ENCODE measurements around the gene PPCS. TPM values are rescaled to one million over a fixed set of nuclear protein-coding genes. Genes with fewer than 3 reads are reported as not detected.
A peak's percentile ranks its signal among the peaks of the same experiment; 100 is the strongest.

The PPCS gene
- total RNA-seq, 1 donor from 2014 or later, result 40.0 TPM

DNA sequence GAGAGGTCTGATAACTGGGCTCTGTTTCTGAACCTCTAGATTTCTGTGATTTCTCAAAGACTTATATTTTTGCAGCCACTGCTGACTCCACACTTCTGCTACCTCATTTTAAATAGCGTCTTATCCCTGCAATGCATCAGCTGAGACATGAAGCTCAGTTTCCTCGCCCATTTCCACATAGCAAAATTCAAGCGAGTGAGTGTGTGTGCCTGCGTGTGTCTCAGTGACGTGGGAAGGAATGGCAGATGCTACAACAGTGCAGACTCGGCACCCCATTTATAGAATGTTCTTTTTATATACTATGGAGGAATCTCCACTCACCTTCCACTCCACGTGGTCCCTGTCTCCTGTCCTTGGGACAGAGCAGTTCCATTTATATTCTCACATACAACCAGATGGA is 36.2 kb upstream of the PPCS start:
- no peak for DNase-seq (ENCODE audit: low spot score in 2 of 2, unreplicated experiment in 2 of 2)
- Mint-ChIP-seq H3K27me3 (ENCODE audit: low read depth) (peaks cover 1% of the 10 kb centered on the region), H3K9me3 (no peaks in the 10 kb centered on the region), H3K4me1 (peaks cover 48% of the 10 kb centered on the region), H3K27ac (no peak overlapping the region), H3K4me3 (no peak overlapping the region), H3K36me3 (no peaks in the 10 kb centered on the region)
- TF ChIP-seq, protein P1, sequence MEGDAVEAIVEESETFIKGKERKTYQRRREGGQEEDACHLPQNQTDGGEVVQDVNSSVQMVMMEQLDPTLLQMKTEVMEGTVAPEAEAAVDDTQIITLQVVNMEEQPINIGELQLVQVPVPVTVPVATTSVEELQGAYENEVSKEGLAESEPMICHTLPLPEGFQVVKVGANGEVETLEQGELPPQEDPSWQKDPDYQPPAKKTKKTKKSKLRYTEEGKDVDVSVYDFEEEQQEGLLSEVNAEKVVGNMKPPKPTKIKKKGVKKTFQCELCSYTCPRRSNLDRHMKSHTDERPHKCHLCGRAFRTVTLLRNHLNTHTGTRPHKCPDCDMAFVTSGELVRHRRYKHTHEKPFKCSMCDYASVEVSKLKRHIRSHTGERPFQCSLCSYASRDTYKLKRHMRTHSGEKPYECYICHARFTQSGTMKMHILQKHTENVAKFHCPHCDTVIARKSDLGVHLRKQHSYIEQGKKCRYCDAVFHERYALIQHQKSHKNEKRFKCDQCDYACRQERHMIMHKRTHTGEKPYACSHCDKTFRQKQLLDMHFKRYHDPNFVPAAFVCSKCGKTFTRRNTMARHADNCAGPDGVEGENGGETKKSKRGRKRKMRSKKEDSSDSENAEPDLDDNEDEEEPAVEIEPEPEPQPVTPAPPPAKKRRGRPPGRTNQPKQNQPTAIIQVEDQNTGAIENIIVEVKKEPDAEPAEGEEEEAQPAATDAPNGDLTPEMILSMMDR (IDR thresholded peaks at IDR 0.05; ENCODE audit: unreplicated experiment), result no peak

DNA sequence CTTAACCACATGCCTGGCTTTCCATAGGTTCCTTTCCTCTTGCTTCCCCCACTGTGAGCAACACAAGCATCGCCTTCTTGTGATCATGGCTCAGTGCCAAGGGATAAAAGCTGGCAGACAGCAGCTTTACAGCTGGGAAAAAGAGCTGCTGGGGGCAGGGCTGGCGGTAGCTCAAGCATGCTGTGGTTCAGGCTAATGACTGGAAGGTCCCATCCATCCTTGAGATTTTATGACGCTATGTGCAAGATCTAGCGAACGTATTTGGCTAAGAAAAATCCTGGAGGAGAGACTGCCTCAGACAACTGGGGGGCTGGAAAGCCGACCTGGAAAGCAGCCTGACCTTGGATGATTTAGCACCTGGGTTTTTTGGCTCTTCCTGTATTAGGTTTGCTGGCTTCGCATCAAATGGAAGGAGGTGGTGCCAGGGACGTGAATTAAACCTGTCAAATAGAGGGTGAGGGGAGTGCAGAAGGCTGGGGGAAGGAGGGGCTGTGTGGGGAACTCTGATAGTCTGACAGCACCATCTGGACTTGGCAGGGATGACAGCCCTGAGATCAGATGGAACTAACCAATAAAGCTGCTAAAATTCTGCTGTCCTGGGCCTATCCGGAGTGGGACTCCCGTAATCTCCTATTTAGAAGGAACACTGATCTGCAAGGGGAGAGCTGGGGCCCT is 35.3 kb upstream of the PPCS start:
- DNase-seq (ENCODE audit: low spot score in 2 of 2, unreplicated experiment in 2 of 2), result peak; percentile 61 to 73
- Mint-ChIP-seq H3K27me3 (ENCODE audit: low read depth) (no peaks in the 10 kb centered on the region), H3K4me1 (peaks cover 48% of the 10 kb centered on the region), H3K36me3 (no peaks in the 10 kb centered on the region), H3K27ac (peak overlapping the region; percentile 65), H3K9me3 (no peaks in the 10 kb centered on the region), H3K4me3 (peak overlapping the region; percentile 36)
- TF ChIP-seq, protein P1 (IDR thresholded peaks at IDR 0.05; ENCODE audit: unreplicated experiment), result no peak

DNA sequence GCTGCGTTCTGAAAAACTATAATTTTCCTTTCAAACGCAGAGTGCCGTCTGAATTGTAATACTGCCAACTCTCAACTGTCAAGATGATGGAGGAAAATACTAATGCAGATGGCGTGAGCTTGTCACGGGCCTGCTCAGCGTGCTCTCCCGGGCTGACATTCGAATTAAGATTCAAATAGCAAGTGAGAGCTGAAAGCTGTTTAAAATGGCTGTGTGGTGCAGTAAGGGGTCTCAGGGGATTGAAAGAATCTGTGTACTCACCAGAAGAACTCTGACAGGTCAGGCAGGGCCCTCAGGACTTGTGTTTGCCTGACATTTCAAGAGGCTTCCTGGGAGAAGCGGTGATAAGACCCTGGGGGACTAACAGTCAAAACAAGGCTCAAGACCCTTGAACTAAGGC is 33.6 kb upstream of the PPCS start:
- H3K36me3 Mint-ChIP-seq, result no peaks in the 10 kb centered on the region
- no peak overlapping the region for H3K4me3 Mint-ChIP-seq
- no peaks in the 10 kb centered on the region for H3K27me3 Mint-ChIP-seq (ENCODE audit: low read depth)
- H3K27ac Mint-ChIP-seq, result no peak overlapping the region
- no peaks in the 10 kb centered on the region for H3K9me3 Mint-ChIP-seq
- H3K4me1 Mint-ChIP-seq, result peaks cover 48% of the 10 kb centered on the region
- TF ChIP-seq, protein P1 (IDR thresholded peaks at IDR 0.05; ENCODE audit: unreplicated experiment), result no peak
- no peak for DNase-seq (ENCODE audit: low spot score in 2 of 2, unreplicated experiment in 2 of 2)

DNA sequence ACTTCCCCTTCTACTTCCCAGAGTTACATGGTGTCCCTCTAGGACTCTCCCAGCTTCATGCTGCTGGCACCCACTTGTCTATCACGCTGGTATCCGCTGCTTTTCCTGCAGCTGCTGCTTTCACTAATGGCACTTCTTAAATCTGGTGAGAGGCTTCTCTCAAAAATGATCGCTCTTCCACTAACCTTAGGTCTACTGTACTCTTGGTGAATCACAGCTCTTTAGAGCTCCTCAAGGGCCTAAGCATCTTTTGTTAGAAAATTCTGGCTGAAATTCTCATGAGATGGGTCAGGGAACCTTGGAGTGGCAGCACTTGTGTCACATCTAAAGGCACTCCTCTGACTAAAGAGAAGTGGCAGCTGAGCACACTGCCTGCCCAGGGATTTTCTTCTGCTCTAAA is 32.7 kb upstream of the PPCS start:
- H3K36me3 Mint-ChIP-seq, result no peaks in the 10 kb centered on the region
- DNase-seq (ENCODE audit: low spot score in 2 of 2, unreplicated experiment in 2 of 2), result no peak
- peaks cover 43% of the 10 kb centered on the region for H3K4me1 Mint-ChIP-seq
- TF ChIP-seq, protein P1 (IDR thresholded peaks at IDR 0.05; ENCODE audit: unreplicated experiment), result no peak
- no peaks in the 10 kb centered on the region for H3K27me3 Mint-ChIP-seq (ENCODE audit: low read depth)
- H3K27ac Mint-ChIP-seq, result no peak overlapping the region
- H3K4me3 Mint-ChIP-seq, result no peak overlapping the region
- H3K9me3 Mint-ChIP-seq, result no peaks in the 10 kb centered on the region

DNA sequence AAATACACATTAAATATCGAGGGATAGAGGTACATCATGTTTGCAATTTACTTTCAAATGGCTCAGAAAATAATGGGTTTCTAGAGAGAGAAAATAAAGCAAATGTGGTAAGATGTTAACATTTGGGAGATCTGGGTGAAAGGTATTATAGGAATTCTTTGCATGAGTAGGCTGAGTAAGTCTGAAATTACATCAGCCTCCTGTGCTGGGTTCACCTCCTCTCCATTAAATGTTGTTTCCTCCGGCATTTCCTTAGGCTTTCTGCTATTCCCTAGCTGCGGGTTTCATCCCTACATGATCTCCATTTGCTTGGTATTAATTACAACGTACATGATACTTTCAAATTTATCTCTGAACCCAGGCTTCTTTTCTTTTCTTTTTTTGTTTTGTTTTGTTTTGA is 32.1 kb upstream of the PPCS start:
- no peak overlapping the region for H3K4me3 Mint-ChIP-seq
- H3K27ac Mint-ChIP-seq, result no peak overlapping the region
- H3K4me1 Mint-ChIP-seq, result peaks cover 43% of the 10 kb centered on the region

More for the DNA sequence above, 32.1 kb upstream of the PPCS start:
- TF ChIP-seq, protein P1 (IDR thresholded peaks at IDR 0.05; ENCODE audit: unreplicated experiment), result no peak
- no peaks in the 10 kb centered on the region for H3K27me3 Mint-ChIP-seq (ENCODE audit: low read depth)
- no peaks in the 10 kb centered on the region for H3K36me3 Mint-ChIP-seq
- H3K9me3 Mint-ChIP-seq, result no peaks in the 10 kb centered on the region
- DNase-seq (ENCODE audit: low spot score in 2 of 2, unreplicated experiment in 2 of 2), result no peak

Measured in mesothelial cell of epicardium (in vitro differentiated cells).